C1 segment of cervical spinal cord (tissue), 14 donors: Measurements from ENCODE around the gene SLC9A4.

Source experiments
- DNase-seq, 14 donors: peaks; one replicate each; lab custom pipeline; 2025; lab: John Stamatoyannopoulos, UW

The SLC9A4 gene

GRCh38 chr2:102498414-102498813, 25.4 kb downstream of the SLC9A4 start:
- no peak for DNase-seq

GRCh38 chr2:102499558-102499957, 26.5 kb downstream of the SLC9A4 start:
- DNase-seq = no peak

GRCh38 chr2:102502576-102502975, 29.6 kb downstream of the SLC9A4 start:
- DNase-seq = no peak

GRCh38 chr2:102504833-102505232, 31.8 kb downstream of the SLC9A4 start:
- DNase-seq = no peak

GRCh38 chr2:102505290-102505689, 32.3 kb downstream of the SLC9A4 start:
- DNase-seq = no peak

- DNase-seq = no peak
Observed at GRCh38 chr2:102506743-102507142, 33.7 kb downstream of the SLC9A4 start.

DNA sequence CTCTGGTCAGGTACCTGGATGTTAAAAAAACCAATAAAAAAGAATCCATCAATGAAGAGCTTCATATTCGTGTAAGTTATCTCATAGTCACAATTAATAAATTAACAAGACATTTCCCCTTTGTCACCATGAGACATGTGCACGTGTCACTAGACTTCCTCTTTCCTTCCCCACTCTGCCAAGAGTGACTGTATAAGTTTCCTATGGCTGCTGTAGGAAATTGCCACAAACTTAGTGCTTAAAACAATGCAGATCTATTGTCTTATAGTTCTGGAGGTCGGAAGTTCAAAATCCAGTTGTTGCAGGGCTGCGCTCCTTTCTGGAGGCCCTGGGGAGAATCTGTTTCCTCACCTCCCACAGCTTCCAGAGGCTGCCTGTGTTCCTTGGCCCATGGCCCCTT, 35.8 kb downstream of the SLC9A4 start:
- DNase-seq = no peak

GRCh38 chr2:102509749-102510148, 36.7 kb downstream of the SLC9A4 start:
- DNase-seq = no peak

DNA sequence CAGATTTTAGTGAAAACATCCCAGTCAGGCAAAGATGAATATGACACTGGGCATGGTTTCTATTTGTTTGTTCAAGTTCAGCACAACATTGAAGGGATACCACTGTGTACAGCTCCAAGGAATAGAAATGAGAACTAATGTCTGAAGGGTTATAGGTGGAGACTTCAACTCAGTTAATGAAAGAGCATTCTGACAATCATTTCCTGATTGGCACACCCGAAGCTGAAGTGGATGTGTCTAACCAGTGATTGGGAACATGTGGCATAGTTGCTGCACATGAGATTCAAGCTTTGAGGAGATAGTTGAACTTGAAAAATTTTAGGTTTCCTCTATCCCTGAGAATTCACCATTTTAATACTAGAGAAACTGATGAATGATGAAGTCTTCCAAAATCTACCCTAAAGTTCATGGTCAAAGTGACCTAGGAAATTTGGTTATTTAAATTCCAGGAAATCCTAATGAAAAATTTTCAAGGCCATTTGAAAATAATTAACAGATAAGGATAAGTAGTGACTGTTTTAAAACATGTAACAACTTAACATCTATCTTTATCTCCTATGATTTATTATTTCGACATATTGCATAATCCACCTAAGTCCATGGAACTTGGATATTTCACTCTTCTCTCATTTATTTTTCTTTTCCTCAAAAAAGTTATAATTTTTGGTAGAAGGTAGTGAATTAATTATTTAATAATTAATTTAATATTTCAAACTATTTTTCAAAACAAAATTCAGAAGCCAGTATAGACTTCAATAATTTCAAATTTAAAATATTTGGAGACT, 38.0 kb downstream of the SLC9A4 start:
- no peak for DNase-seq

DNA sequence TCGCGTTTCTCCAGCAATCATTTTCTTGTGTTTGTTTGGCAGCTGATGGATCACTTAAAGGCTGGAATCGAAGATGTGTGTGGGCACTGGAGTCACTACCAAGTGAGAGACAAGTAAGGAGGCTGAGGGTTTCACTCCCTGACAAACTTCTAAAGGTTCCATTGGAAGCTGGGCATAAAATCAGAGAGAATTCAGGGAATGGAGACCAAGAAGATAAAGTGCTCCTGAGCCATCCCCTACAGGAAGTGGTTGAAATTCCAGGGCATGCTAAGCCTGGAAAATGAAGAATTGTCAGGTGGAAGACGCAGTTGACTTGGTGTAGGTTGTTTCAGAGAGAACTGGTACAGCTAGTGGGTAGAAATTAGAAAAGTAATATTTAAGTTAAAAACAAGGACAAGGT, 39.1 kb downstream of the SLC9A4 start:
- no peak for DNase-seq

GRCh38 chr2:102513355-102513939, 40.4 kb downstream of the SLC9A4 start:
- DNase-seq = no peak

DNA sequence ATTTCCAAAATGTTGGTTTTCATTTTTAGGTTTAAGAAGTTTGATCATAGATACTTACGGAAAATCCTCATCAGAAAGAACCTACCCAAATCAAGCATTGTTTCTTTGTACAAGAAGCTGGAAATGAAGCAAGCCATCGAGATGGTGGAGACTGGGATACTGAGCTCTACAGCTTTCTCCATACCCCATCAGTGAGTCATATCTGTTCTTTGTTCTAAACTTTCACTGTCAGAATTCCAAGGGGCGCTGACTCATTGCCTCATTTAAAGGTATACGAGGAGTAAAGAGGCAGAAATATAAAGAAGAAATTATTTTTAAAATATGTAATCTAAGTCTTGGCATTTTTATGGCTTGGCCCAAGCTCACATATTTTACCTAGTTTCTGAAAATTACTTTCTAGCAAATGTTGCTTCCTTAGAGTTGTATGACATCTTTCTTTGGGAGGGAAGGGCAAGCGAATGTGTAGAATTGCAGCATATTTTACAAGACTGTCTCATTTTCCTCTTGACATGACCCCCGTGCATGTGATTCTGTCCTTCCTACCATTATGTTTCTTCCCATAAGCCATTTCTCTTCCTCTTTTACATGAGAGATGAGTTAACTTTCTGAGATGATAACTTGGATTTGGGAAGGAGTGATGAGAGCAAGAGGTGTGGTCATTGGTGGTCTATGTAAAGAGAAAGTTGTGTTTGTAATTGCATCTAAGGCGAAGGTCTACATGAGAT, 41.2 kb downstream of the SLC9A4 start:
- no peak for DNase-seq

GRCh38 chr2:102515851-102516250, 42.8 kb downstream of the SLC9A4 start:
- no peak for DNase-seq

- no peak for DNase-seq
Observed at GRCh38 chr2:102518170-102518569, 45.1 kb downstream of the SLC9A4 start.

- peak in 1 of 14 donors; percentile 2 for DNase-seq
Observed at GRCh38 chr2:102520009-102520408, 47.0 kb downstream of the SLC9A4 start.

- DNase-seq = no peak
Observed at GRCh38 chr2:102520801-102521200, 47.8 kb downstream of the SLC9A4 start.

- DNase-seq = no peak
Observed at GRCh38 chr2:102522162-102522561, 49.1 kb downstream of the SLC9A4 start.

- no peak for DNase-seq
Observed at GRCh38 chr2:102522890-102523289, 49.9 kb downstream of the SLC9A4 start.

- no peak for DNase-seq
Observed at GRCh38 chr2:102523651-102524050, 50.6 kb downstream of the SLC9A4 start.

- no peak for DNase-seq
Observed at GRCh38 chr2:102527086-102527485, 54.1 kb downstream of the SLC9A4 start.

DNA sequence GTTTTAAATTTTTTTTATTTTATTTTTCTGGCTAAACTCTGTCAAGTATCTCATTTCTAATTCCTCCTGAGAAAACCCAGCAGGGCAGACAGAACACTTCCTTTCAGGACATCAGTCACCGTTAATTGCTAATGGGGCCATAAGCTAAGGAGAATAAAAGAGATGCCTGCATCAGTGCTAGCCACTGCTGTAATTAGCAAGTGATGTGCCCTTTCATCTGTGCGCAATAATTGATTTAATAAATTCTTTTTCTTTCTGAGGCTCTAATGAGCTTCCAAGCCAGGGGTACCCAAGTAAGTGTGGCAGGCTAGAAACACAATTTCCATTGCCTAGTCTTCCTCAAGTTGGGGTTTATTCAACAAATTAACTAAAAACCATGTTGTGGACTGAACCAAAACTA, 65.5 kb downstream of the SLC9A4 start:
- DNase-seq = no peak

- DNase-seq = no peak
Observed at GRCh38 chr2:102540882-102541281, 67.9 kb downstream of the SLC9A4 start.

DNA sequence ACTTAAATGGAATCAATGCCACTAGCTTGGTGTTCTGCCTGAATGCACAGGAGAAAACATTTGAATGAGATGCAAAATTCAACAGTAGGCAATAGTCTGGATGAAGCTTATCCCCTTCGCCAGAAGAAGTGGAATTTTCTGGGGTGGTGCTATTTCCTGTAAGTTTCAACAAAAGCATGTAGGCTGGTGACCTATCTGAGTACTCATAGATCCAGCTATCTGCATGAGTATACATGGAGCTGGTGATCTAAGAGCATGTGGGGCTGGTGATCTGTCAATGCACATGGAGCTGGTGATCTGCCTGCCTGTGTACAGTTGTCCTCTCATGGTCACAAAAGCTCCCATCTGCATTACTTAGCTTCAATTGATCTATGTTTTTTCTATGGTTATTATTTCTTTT, 71.2 kb downstream of the SLC9A4 start:
- DNase-seq = no peak
